Measurements from ENCODE around the gene ROR1. TPM values are rescaled to one million over a fixed set of nuclear protein-coding genes. Genes with fewer than 3 reads are reported as not detected.

ROR1 gene
- total and polyA plus RNA-seq, 2 of the 13 experiments (the other 11 are each of a cell fraction or from before 2014, with no cell fraction given): 0.58 to 2.3 TPM

- H3K79me2 ChIP-seq (ENCODE audit: insufficient read depth, low read length): no peaks in the 10 kb centered on the region
- ATAC-seq (no peak), DNase-seq (ENCODE audit: low spot score) (no peak), FAIRE-seq (no peak)
- H3K27me3 ChIP-seq (ENCODE audit: control insufficient read depth in 1 of 2, insufficient read depth in 2 of 2, low read length in 2 of 2): no peaks in the 10 kb centered on the region
- in situ Hi-C loops (cut with HindIII; ENCODE audit: extremely low pct_ligation_motif_present, low pct_unique_long_range_greater_than_20kb): no loop called here
- ChIA-PET POLR2A (no interaction called here), CTCF (ENCODE audit: low intra/inter-chr PET ratio, low total read pairs) (no interaction called here)
- BruUV-seq (replicated peaks): no TSS peak
- WGBS (ENCODE audit: low lambda C conversion rate): 15% methylated on average over 1 of the region's 1 CpG
- H3K4me2 ChIP-seq (ENCODE audit: low read depth, low read length): no peak overlapping the region
- no peaks in the 10 kb centered on the region for H3K36me3 ChIP-seq (replicated peaks in 1 of 2; ENCODE audit: control insufficient read depth in 1 of 2, insufficient read depth in 2 of 2, low read length in 2 of 2)
- no peak overlapping the region for H3K9ac ChIP-seq (ENCODE audit: insufficient read depth, low read depth, low read length)
- no peak overlapping the region for H2AFZ ChIP-seq (ENCODE audit: low read length)
- intact Hi-C loops (cut with micrococcal nuclease; ENCODE audit: unreplicated experiment): no loop called here
- no peaks in the 10 kb centered on the region for H4K20me1 ChIP-seq (ENCODE audit: insufficient read depth, low read length)
- H3K27ac ChIP-seq (ENCODE audit: extremely low read length, insufficient read depth, low read length): no peak overlapping the region
- no peak for TF ChIP-seq PHF21A (CRISPR knock-in tag; IDR thresholded peaks at IDR 0.05)
- no peak for TF ChIP-seq GATAD1 (CRISPR knock-in tag; IDR thresholded peaks at IDR 0.05)
- TF ChIP-seq ZNF160 (CRISPR knock-in tag; IDR thresholded peaks at IDR 0.05): no peak
- TF ChIP-seq TEF (CRISPR knock-in tag; IDR thresholded peaks at IDR 0.05): no peak
- TF ChIP-seq MXI1 (IDR thresholded peaks at IDR 0.05; ENCODE audit: borderline replicate concordance, low read depth, low read length): no peak
- TF ChIP-seq ZBTB42 (CRISPR knock-in tag; IDR thresholded peaks at IDR 0.05): no peak
- TF ChIP-seq SMARCC2 (IDR thresholded peaks at IDR 0.05): no peak
- TF ChIP-seq BCL6 (CRISPR knock-in tag; IDR thresholded peaks at IDR 0.05): no peak
- TF ChIP-seq ZBTB3 (CRISPR knock-in tag; IDR thresholded peaks at IDR 0.05; ENCODE audit: borderline replicate concordance, low read depth): no peak
- TF ChIP-seq ZNF430 (CRISPR knock-in tag; IDR thresholded peaks at IDR 0.05): no peak
- no peak for TF ChIP-seq HNRNPL (IDR thresholded peaks at IDR 0.05; ENCODE audit: low read depth, low read length)
- no peak for TF ChIP-seq CSRNP2 (CRISPR knock-in tag; conservative IDR thresholded peaks at IDR 0.05; ENCODE audit: low read depth)
- TF ChIP-seq ZNF782 (CRISPR knock-in tag; IDR thresholded peaks at IDR 0.05; ENCODE audit: borderline replicate concordance): no peak
- TF ChIP-seq HOXA7 (CRISPR knock-in tag; IDR thresholded peaks at IDR 0.05): no peak
- TF ChIP-seq MAF1 (CRISPR knock-in tag; IDR thresholded peaks at IDR 0.05; ENCODE audit: borderline replicate concordance): no peak
- no peak for TF ChIP-seq SIX1 (CRISPR knock-in tag; IDR thresholded peaks at IDR 0.05; ENCODE audit: borderline replicate concordance)
- no peak for TF ChIP-seq ZNF274 (CRISPR knock-in tag; IDR thresholded peaks at IDR 0.05)
- no peak for TF ChIP-seq TBP (CRISPR knock-in tag; IDR thresholded peaks at IDR 0.05)
- TF ChIP-seq DPF2 (CRISPR knock-in tag; IDR thresholded peaks at IDR 0.05; ENCODE audit: borderline replicate concordance, low read depth): no peak
- no peak for TF ChIP-seq ELF3 (CRISPR knock-in tag; IDR thresholded peaks at IDR 0.05)
- H3K9me3 ChIP-seq (ENCODE audit: low read length): no peaks in the 10 kb centered on the region
- H3K4me3 ChIP-seq (replicated peaks in 1 of 3; ENCODE audit: insufficient read depth in 1 of 3, low read depth in 2 of 3, low read length in 3 of 3): no peak overlapping the region
- H3K4me1 ChIP-seq (ENCODE audit: insufficient read depth, low read length): no peaks in the 10 kb centered on the region
Measured at GRCh38 chr1:63835128-63835527, 61.3 kb downstream of the ROR1 start.

Data from HepG2 (cell line).